Gastroesophageal sphincter (tissue), 3 donors: ENCODE data around the gene SLC35F3.

ENCODE experiments used
- CTCF ChIP-seq, 4 experiments: fragments of 200-600 bp in 2 of 4; fragments of 450-650 bp in 2 of 4; sonication (generic) in 1 of 4; IDR thresholded peaks; one replicate each; pipeline ENCODE4 v1.5.1; 2017 to 2019; ENCODE audit warnings: antibody characterized with exemption in 4 of 4, mild to moderate bottlenecking in 2 of 4, moderate library complexity in 2 of 4
- POLR2A ChIP-seq, 2 donors: fragments of 450-650 bp; IDR thresholded peaks; one replicate each; pipeline ENCODE4 v1.6.1; 2017; ENCODE audit warnings: antibody characterized with exemption in 2 of 2, mild to moderate bottlenecking in 2 of 2, moderate library complexity in 1 of 2
- POLR2AphosphoS5 ChIP-seq: sonication (generic); formaldehyde crosslinking; IDR thresholded peaks from one replicate; pipeline ENCODE4 v1.6.1; 2017; ENCODE audit warnings: antibody characterized with exemption

- TF ChIP-seq CTCF (IDR thresholded peaks at IDR 0.05) (no peak), POLR2AphosphoS5 (no peak), POLR2A (IDR thresholded peaks at IDR 0.05) (no peak)
Observed at GRCh38 chr1:234134878-234135277, 230.4 kb downstream of the SLC35F3 start.
